Thymus (tissue), 11 donors: ENCODE data around the gene SCAMP3. TPM values are rescaled to one million over a fixed set of nuclear protein-coding genes. Genes with fewer than 3 reads are reported as not detected.
"Not testable (repeated sequence)": the region's sequence is repeated elsewhere in the genome, so short reads cannot be mapped to it uniquely, and the experiment has no call there.

ENCODE experiments used
- DNase-seq, 9 donors: peaks; one replicate each; pipeline ENCODE4 v3.0.0-alpha.2; 2013; ENCODE audit warnings: low spot score in 9 of 9, low read depth in 6 of 9, missing footprints in 1 of 9
- H3K27ac ChIP-seq, 2 donors: one replicate each; pipeline ENCODE4 v1.5.1; 2013; ENCODE audit warnings: control low read depth in 1 of 2, low read depth in 1 of 2, low read length in 1 of 2, mild to moderate bottlenecking in 1 of 2, moderate library complexity in 1 of 2
- H3K27me3 ChIP-seq, 2 donors: one replicate each; pipeline ENCODE4 v1.5.1; 2013; ENCODE audit warnings: low read length in 1 of 2; ENCODE audit not compliant: control insufficient read depth in 2 of 2, insufficient read depth in 1 of 2
- H3K36me3 ChIP-seq, 2 donors: one replicate each; pipeline ENCODE4 v1.5.1; 2013; ENCODE audit warnings: low read length in 1 of 2, mild to moderate bottlenecking in 1 of 2, moderate library complexity in 1 of 2; ENCODE audit not compliant: control insufficient read depth in 2 of 2, insufficient read depth in 2 of 2
- H3K4me1 ChIP-seq, 2 donors: one replicate each; pipeline ENCODE4 v1.5.1; 2013; ENCODE audit warnings: low read length in 2 of 2; ENCODE audit not compliant: control insufficient read depth in 2 of 2, insufficient read depth in 2 of 2
- H3K4me3 ChIP-seq, 2 donors: one replicate each; pipeline ENCODE4 v1.5.1; 2013; ENCODE audit warnings: low read length in 2 of 2, control low read depth in 1 of 2, mild to moderate bottlenecking in 1 of 2
- H3K9me3 ChIP-seq, 2 donors: one replicate each; pipeline ENCODE4 v1.5.1; 2013; ENCODE audit warnings: low read length in 1 of 2, mild to moderate bottlenecking in 1 of 2; ENCODE audit not compliant: control insufficient read depth in 2 of 2, insufficient read depth in 1 of 2
- WGBS: extraction: QIAGEN DNeasy Blood & Tissue Kit; methylation state at CpG from one replicate; pipeline ENCODE4 v1.1.7; 2013; 5-methylcytosine and 5-hydroxymethylcytosine counted together
- polyA plus RNA-seq: library from polyadenylated mRNA; stranded (reverse); fragments of 200-250 nt; gene quantifications from one replicate; pipeline ENCODE4 v1.2.3, GENCODE V29; 2013
- total RNA-seq: library from RNA; stranded (reverse); fragments of 120-200 nt; gene quantifications from one replicate; pipeline ENCODE4 v1.2.4, GENCODE V29; 2013
- donor health status: healthy.

Gene SCAMP3
- total and polyA plus RNA-seq, 2 donors, result 29.1 to 59.1 TPM

DNA sequence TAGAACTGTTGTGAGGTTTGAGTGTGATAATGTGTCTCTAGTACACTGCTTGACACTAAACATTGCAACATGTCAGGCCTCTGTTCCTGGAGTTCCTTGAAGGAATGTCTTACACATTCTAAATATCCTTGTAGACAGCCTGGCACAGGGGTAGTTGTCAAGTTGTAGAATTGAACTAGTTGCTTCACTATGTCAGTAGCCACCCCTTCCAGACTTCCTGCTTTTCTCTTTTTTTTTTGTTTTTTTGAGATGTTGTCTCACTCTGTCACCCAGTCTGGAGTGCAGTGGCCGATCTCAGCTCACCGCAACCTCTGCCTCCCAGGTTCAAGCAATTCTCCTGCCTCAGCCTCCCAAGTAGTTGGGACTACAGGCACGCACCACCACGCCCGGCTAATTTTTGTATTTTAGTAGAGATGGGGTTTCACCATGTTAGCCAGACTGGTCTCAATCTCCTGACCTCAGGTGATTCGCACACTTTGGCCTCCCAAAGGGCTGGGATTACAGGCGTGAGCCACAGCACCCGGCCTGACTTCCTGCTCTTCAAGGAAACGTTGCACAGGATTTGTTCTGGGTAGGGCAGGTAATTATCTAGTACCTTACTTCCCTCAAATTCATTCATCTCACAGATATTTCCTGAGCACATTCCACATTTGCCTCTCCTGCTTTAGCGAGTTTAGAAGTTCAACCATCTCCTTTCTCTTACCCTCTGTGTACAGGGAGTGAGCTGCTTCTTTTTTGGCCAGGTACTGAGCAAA, 41.8 kb downstream of the SCAMP3 start:
- DNase-seq, H3K9me3 ChIP-seq, H3K4me3 ChIP-seq, H3K27me3 ChIP-seq, H3K27ac ChIP-seq: not testable (repeated sequence)
- 96% methylated on average over 10 of the region's 10 CpGs for WGBS
- H3K4me1 ChIP-seq, result peaks cover 0 to 11% of the 10 kb centered on the region in 2 donors
- peaks cover 7 to 18% of the 10 kb centered on the region in 2 donors for H3K36me3 ChIP-seq

GRCh38 chr1:155219592-155220031, 42.5 kb downstream of the SCAMP3 start:
- H3K4me3 ChIP-seq, result no peak overlapping the region
- peaks cover 7 to 18% of the 10 kb centered on the region in 2 donors for H3K36me3 ChIP-seq
- WGBS, result 24% methylated on average over 1 of the region's 1 CpG
- H3K27ac ChIP-seq, result no peak overlapping the region
- no peaks in the 10 kb centered on the region for H3K9me3 ChIP-seq
- no peaks in the 10 kb centered on the region for H3K27me3 ChIP-seq
- DNase-seq, result no peak
- H3K4me1 ChIP-seq, result peaks cover 0 to 9% of the 10 kb centered on the region in 2 donors

DNA sequence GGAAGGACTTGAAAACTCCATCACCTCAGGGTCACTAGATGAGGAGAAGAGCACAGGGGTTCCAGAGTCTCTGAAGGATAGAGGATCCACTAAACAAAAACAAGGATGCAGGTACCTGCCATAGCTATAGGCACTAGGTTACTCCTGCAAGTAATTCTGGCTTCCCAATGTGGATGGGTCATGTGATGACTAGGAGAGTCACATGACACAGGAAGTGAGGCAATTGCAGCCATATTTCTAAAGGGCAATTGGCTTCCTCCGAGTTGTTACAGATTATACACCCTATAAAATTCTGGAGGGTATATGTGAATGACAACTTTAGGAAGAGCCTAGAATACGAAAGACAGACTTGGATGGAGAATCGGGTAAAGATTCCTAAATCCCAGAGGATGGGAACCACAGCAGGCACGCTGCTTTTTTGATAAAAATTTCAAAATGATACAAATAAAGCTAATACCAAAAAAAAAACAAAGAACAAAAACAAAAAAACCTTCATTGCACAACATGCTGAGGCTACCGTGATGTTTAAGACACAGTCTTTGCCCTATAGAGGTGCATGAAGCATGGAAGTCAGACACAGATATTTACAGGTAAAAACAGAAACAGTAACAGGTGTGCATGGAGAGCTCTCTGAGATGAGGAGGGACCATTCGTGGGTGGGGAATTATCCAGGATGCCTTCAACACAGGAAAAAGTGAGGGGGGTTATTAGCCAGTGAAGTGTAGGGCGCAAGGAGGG, 43.1 kb downstream of the SCAMP3 start:
- Histone ChIP-seq H3K4me1 (peaks cover 0 to 9% of the 10 kb centered on the region in 2 donors), H3K27me3 (no peaks in the 10 kb centered on the region), H3K36me3 (peaks cover 5 to 14% of the 10 kb centered on the region in 2 donors), H3K9me3 (no peaks in the 10 kb centered on the region), H3K27ac (no peak overlapping the region), H3K4me3 (no peak overlapping the region)
- 68% methylated on average over 7 of the region's 7 CpGs for WGBS
- peak in 3 of 9 donors; percentile 45 to 74 (median 68) for DNase-seq

DNA sequence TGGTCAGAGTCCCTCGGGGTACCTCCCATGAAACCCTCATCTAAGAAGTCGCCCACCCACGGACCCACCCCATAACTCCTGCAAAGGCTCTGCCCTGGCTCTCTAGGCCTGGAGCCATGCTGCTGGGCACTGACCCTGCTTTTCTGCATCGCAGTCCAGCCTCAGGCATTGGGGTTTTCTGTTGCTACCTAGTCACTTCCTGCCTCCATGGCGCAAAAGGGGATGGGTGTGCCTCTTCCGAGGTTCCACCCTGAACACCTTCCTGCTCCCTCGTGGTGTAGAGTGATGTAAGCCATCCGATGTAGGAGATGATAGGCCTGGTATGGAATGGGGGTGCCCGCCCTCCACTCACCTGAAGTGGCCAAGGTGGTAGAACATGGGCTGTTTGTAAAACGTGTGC, 47.5 kb downstream of the SCAMP3 start:
- Histone ChIP-seq H3K4me1 (peaks cover 0 to 10% of the 10 kb centered on the region in 2 donors), H3K36me3 (peaks cover 8 to 16% of the 10 kb centered on the region in 2 donors)
- H3K27me3 ChIP-seq, DNase-seq, H3K27ac ChIP-seq, H3K9me3 ChIP-seq, H3K4me3 ChIP-seq: not testable (repeated sequence)
- 87% methylated on average over 9 of the region's 10 CpGs for WGBS

GRCh38 chr1:155212051-155212440, 50.1 kb downstream of the SCAMP3 start:
- WGBS, result 94% methylated on average over 7 of the region's 7 CpGs
- H3K9me3 ChIP-seq, H3K27me3 ChIP-seq, H3K4me3 ChIP-seq, DNase-seq, H3K27ac ChIP-seq: not testable (repeated sequence)
- peaks cover 15 to 26% of the 10 kb centered on the region in 2 donors for H3K4me1 ChIP-seq
- H3K36me3 ChIP-seq, result peaks cover 8 to 14% of the 10 kb centered on the region in 2 donors

DNA sequence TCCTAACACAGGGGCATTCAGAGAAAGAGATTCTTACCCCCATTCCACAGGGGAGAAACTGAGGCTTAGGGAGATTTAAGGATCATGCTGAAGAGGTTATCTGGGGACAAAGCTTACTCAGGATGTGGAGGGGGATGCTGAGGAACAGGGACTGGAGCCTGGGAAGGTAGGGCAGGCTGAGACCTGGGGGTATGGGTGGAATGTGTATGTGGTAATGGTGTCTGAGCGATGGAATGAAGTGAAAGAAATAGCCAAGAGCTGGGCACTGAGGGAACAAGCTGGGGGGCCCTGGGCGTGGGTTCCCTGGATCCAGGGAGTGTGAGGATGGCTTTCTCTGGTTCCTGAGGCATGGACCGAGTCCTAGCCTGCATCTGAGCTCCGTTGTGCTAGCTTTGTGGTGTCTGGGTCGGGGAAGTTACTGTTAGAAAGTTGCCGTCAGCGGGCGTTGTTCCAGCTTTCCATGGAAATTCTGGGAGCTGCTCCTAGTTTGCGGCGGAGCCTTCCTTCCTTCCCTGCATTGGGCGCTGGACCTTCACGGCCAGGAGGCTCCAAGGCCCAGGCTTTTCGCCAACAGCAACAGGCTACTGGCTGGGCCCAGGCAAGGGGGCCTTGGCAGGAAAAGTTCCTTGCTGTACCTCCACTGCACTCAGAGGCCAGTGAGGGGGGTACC, 50.6 kb downstream of the SCAMP3 start:
- not testable (repeated sequence) for H3K4me3 ChIP-seq, H3K27ac ChIP-seq, DNase-seq, H3K9me3 ChIP-seq, H3K27me3 ChIP-seq
- Histone ChIP-seq H3K36me3 (peaks cover 8 to 14% of the 10 kb centered on the region in 2 donors), H3K4me1 (peaks cover 16 to 30% of the 10 kb centered on the region in 2 donors)
- 95% methylated on average over 13 of the region's 13 CpGs for WGBS

DNA sequence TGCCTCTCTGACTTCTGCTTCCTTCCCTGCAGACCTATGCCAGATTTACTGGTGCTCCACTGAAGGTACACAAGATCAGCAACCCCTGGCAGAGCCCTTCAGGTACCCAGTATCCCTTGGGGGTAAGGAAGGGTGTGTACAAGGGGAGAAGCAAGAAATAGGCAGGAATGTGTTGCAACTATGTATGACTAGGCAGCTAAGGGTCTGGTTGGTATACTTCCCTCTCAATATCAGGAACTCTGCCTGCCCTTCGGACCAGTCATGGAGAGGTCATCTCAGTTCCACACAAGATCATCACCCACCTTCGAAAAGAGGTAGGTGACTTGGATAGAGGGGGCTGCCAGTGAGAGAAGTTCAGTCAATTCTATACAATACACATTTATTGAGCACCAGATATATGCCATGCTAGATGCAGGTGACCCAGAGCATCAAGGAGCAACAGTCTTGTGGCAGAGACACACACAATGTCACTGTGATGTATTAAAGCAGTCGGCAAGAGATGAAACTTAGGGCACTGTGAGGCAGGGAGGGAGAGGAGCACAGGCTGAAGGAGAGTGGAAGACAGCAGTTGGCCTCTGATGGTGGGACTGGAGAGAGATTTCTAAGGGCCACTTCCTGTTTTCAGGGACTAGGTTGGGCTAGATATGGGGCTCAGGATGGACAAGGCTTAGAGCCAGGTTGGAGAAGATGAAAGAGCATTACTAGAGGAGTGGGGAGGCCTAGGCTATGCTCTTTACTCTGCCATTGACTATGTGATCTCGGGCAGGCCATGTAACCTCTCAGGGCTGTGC, 51.7 kb downstream of the SCAMP3 start:
- peaks cover 0 to 3% of the 10 kb centered on the region in 2 donors for H3K27me3 ChIP-seq
- peaks cover 16 to 30% of the 10 kb centered on the region in 2 donors for H3K4me1 ChIP-seq
- H3K27ac ChIP-seq, result no peak overlapping the region
- 97% methylated on average over 4 of the region's 4 CpGs for WGBS
- H3K9me3 ChIP-seq, result no peaks in the 10 kb centered on the region
- peaks cover 8 to 9% of the 10 kb centered on the region in 2 donors for H3K36me3 ChIP-seq
- no peak overlapping the region for H3K4me3 ChIP-seq
- no peak for DNase-seq

- Histone ChIP-seq H3K27me3 (peaks cover 0 to 3% of the 10 kb centered on the region in 2 donors), H3K4me1 (peaks cover 16 to 30% of the 10 kb centered on the region in 2 donors), H3K27ac (peak overlapping the region; percentile 62 to 96), H3K36me3 (peaks cover 5 to 8% of the 10 kb centered on the region in 2 donors), H3K9me3 (no peaks in the 10 kb centered on the region), H3K4me3 (peak overlapping the region; percentile 97 to 99)
- no peak for DNase-seq
- WGBS, result 5% methylated on average over 13 of the region's 13 CpGs
Observed at GRCh38 chr1:155209312-155209721, 52.8 kb downstream of the SCAMP3 start.
